WTC11 (cell line): ENCODE measurements around the gene CARD9. TPM values are rescaled to one million over a fixed set of nuclear protein-coding genes. Genes with fewer than 3 reads are reported as not detected.

Experiments used
- ATAC-seq: fragments of 200-7000 bp; cut with Tn5 transposase; 2 replicates; pipeline ENCODE4 v1.10.0; 2021; ENCODE audit warnings: mild to moderate bottlenecking, moderate library complexity
- CTCF ChIA-PET: fragments of 300-600 bp; sonication (Branson Sonifier 250); formaldehyde crosslinking; loops from one replicate; lab custom pipeline; 2021; ENCODE audit warnings: antibody characterized with exemption; lab: Charles Lee
- POLR2A ChIA-PET: fragments of 350-600 bp; sonication (Branson Sonifier 250); formaldehyde crosslinking; loops from one replicate; lab custom pipeline; 2021; ENCODE audit warnings: antibody characterized with exemption; lab: Charles Lee
- DNase-seq: peaks from one replicate; pipeline ENCODE4 v3.0.0; 2021; ENCODE audit warnings: low spot score
- H3K27ac Mint-ChIP-seq: 2 replicates; pipeline ENCODE4 v1.8.0; 2021; ENCODE audit warnings: mixed read lengths
- H3K27me3 Mint-ChIP-seq: 2 replicates; pipeline ENCODE4 v1.8.0; 2021; ENCODE audit warnings: low read depth, mild to moderate bottlenecking, moderate library complexity, mixed read lengths
- H3K36me3 Mint-ChIP-seq: 2 replicates; pipeline ENCODE4 v1.8.0; 2021; ENCODE audit warnings: mixed read lengths
- H3K4me1 Mint-ChIP-seq: 2 replicates; pipeline ENCODE4 v1.8.0; 2022; ENCODE audit warnings: mixed read lengths
- H3K4me3 Mint-ChIP-seq: 2 replicates; pipeline ENCODE4 v1.8.0; 2021; ENCODE audit warnings: mild to moderate bottlenecking, moderate library complexity, mixed read lengths
- H3K9me3 Mint-ChIP-seq: 2 replicates; pipeline ENCODE4 v1.8.0; 2021; ENCODE audit warnings: mixed read lengths
- CREM ChIP-seq: sonication (generic); formaldehyde crosslinking; IDR thresholded peaks from 2 replicates; pipeline ENCODE4 v1.8.1; 2022; ENCODE audit warnings: mild to moderate bottlenecking, missing genetic modification reagents, moderate library complexity
- ELF4 ChIP-seq: sonication (generic); formaldehyde crosslinking; IDR thresholded peaks from 2 replicates; pipeline ENCODE4 v1.8.1; 2022; ENCODE audit warnings: low read depth, mild to moderate bottlenecking, moderate library complexity, missing genetic modification reagents
- ESRRA ChIP-seq: sonication (generic); formaldehyde crosslinking; IDR thresholded peaks from 2 replicates; pipeline ENCODE4 v1.8.1; 2022; ENCODE audit warnings: mild to moderate bottlenecking, missing genetic modification reagents, borderline replicate concordance
- FOXJ3 ChIP-seq: sonication (generic); formaldehyde crosslinking; IDR thresholded peaks from 2 replicates; pipeline ENCODE4 v1.9.0; 2021; ENCODE audit warnings: missing genetic modification reagents, mild to moderate bottlenecking, borderline replicate concordance
- FOXP4 ChIP-seq: sonication (generic); formaldehyde crosslinking; IDR thresholded peaks from 2 replicates; pipeline ENCODE4 v1.8.0; 2022; ENCODE audit warnings: mild to moderate bottlenecking, missing genetic modification reagents
- KAT7 ChIP-seq: sonication (generic); formaldehyde crosslinking; IDR thresholded peaks from 2 replicates; pipeline ENCODE4 v1.8.1; 2023; ENCODE audit warnings: missing genetic modification reagents, mild to moderate bottlenecking, borderline replicate concordance
- MLX ChIP-seq: sonication (generic); formaldehyde crosslinking; IDR thresholded peaks from 2 replicates; pipeline ENCODE4 v1.8.1; 2023; ENCODE audit warnings: mild to moderate bottlenecking, missing genetic modification reagents, moderate library complexity
- OVOL2 ChIP-seq: fragments of 250-450 bp; sonication (Bioruptor Pico); IDR thresholded peaks from 2 replicates; pipeline ENCODE4 v1.9.0; 2021; ENCODE audit warnings: mild to moderate bottlenecking, borderline replicate concordance
- PRDM15 ChIP-seq: sonication (generic); formaldehyde crosslinking; IDR thresholded peaks from 2 replicates; pipeline ENCODE4 v1.8.0; 2022; ENCODE audit warnings: missing genetic modification reagents
- RELA ChIP-seq: sonication (generic); formaldehyde crosslinking; IDR thresholded peaks from 2 replicates; pipeline ENCODE4 v1.8.1; 2022; ENCODE audit warnings: missing genetic modification reagents, mild to moderate bottlenecking, borderline replicate concordance
- SP1 ChIP-seq: sonication (generic); formaldehyde crosslinking; conservative IDR thresholded peaks from 2 replicates; pipeline ENCODE4 v1.8.1; 2022; ENCODE audit warnings: missing genetic modification reagents
- TP53 ChIP-seq: sonication (generic); formaldehyde crosslinking; IDR thresholded peaks from 2 replicates; pipeline ENCODE4 v1.8.1; 2023; ENCODE audit warnings: mild to moderate bottlenecking, missing genetic modification reagents
- ZBTB21 ChIP-seq: sonication (generic); formaldehyde crosslinking; IDR thresholded peaks from 2 replicates; pipeline ENCODE4 v1.8.1; 2023; ENCODE audit warnings: mild to moderate bottlenecking, missing genetic modification reagents, borderline replicate concordance
- total RNA-seq: library from RNA; stranded (reverse); gene quantifications from 3 replicates; pipeline ENCODE4 v1.2.3, GENCODE V29; 2021
- TF ChIP-seq, protein P1 (sequence below): sonication (generic); formaldehyde crosslinking; IDR thresholded peaks from 2 replicates; pipeline ENCODE4 v1.8.1; 2023; ENCODE audit warnings: mild to moderate bottlenecking, missing genetic modification reagents
- TF ChIP-seq, protein P2 (sequence below): sonication (generic); formaldehyde crosslinking; IDR thresholded peaks from 2 replicates; pipeline ENCODE4 v1.8.0; 2022; ENCODE audit warnings: mild to moderate bottlenecking, missing genetic modification reagents
- TF ChIP-seq, protein P3 (sequence below): sonication (generic); formaldehyde crosslinking; IDR thresholded peaks from 2 replicates; pipeline ENCODE4 v1.8.0; 2022; ENCODE audit warnings: mild to moderate bottlenecking, missing genetic modification reagents

Gene CARD9
- total RNA-seq, 1 experiment from 2014 or later: 0.96 TPM

- Mint-ChIP-seq H3K27ac (peak overlapping the region; percentile 32; the same call in 1 of the 2 replicates), H3K9me3 (no peaks in the 10 kb centered on the region), H3K4me3 (no peak overlapping the region), H3K4me1 (no peaks in the 10 kb centered on the region), H3K27me3 (no peaks in the 10 kb centered on the region), H3K36me3 (no peaks in the 10 kb centered on the region)
- TF ChIP-seq MLX (no peak), SP1 (CRISPR knock-in tag) (no peak), CREM (CRISPR knock-in tag) (no peak), RELA (CRISPR knock-in tag) (no peak), OVOL2 (CRISPR knock-in tag) (no peak), PRDM15 (CRISPR knock-in tag) (peak; percentile 83), FOXJ3 (CRISPR knock-in tag) (no peak)
- TF ChIP-seq, protein P1, sequence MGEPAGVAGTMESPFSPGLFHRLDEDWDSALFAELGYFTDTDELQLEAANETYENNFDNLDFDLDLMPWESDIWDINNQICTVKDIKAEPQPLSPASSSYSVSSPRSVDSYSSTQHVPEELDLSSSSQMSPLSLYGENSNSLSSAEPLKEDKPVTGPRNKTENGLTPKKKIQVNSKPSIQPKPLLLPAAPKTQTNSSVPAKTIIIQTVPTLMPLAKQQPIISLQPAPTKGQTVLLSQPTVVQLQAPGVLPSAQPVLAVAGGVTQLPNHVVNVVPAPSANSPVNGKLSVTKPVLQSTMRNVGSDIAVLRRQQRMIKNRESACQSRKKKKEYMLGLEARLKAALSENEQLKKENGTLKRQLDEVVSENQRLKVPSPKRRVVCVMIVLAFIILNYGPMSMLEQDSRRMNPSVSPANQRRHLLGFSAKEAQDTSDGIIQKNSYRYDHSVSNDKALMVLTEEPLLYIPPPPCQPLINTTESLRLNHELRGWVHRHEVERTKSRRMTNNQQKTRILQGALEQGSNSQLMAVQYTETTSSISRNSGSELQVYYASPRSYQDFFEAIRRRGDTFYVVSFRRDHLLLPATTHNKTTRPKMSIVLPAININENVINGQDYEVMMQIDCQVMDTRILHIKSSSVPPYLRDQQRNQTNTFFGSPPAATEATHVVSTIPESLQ (CRISPR knock-in tag): no peak
- CTCF ChIA-PET: interaction anchor here (1.1 to 2.5 kb wide), 2 partner anchors 15 to 16 kb away, joined by 3 to 41 read pairs; partner anchors contain the start of gene DNLZ
- POLR2A ChIA-PET: no interaction called here
- no peak for ATAC-seq
- no peak for DNase-seq
These were observed 25.8 kb downstream of the CARD9 start for GRCh38 chr9:136347472-136348256.

DNA sequence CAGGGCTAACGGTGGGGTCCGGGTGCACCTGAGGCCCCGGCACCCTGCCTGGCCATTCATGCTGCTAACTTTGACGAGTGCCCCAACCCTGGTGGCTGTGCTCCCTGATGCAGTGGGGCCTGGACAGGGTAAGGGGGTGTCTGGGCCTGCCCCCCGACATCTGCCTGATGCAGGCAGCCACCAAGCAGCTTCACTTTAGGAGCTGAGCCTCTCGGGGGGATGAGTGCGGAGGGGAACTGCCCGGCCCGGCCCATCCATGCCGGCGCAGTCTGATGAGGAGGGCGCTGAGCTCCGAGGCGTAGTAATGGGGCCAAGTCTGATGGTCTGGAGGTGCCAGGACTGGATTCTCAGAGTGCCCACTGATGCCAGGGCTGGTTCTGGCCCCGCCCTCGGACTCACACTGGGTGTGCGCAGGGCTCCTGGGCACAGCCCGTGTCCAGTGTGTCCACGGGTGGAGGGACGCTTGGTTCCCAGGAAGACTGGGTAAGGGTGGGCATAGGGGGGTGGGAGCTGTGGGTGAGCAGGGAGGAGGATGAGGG, 26.5 kb downstream of the CARD9 start:
- POLR2A ChIA-PET: no interaction called here
- no peak overlapping the region for H3K4me3 Mint-ChIP-seq
- no peaks in the 10 kb centered on the region for H3K4me1 Mint-ChIP-seq
- no peak overlapping the region for H3K27ac Mint-ChIP-seq
- no peaks in the 10 kb centered on the region for H3K27me3 Mint-ChIP-seq
- no peak for DNase-seq
- no peak for TF ChIP-seq ELF4
- no peak for TF ChIP-seq TP53 (CRISPR knock-in tag)
- TF ChIP-seq ESRRA: no peak
- TF ChIP-seq SP1 (CRISPR knock-in tag): no peak
- TF ChIP-seq KAT7 (CRISPR knock-in tag): no peak
- no peak for TF ChIP-seq FOXP4 (CRISPR knock-in tag)
- no peak for TF ChIP-seq ZBTB21
- TF ChIP-seq, protein P2, sequence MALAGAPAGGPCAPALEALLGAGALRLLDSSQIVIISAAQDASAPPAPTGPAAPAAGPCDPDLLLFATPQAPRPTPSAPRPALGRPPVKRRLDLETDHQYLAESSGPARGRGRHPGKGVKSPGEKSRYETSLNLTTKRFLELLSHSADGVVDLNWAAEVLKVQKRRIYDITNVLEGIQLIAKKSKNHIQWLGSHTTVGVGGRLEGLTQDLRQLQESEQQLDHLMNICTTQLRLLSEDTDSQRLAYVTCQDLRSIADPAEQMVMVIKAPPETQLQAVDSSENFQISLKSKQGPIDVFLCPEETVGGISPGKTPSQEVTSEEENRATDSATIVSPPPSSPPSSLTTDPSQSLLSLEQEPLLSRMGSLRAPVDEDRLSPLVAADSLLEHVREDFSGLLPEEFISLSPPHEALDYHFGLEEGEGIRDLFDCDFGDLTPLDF: no peak
- TF ChIP-seq, protein P3, sequence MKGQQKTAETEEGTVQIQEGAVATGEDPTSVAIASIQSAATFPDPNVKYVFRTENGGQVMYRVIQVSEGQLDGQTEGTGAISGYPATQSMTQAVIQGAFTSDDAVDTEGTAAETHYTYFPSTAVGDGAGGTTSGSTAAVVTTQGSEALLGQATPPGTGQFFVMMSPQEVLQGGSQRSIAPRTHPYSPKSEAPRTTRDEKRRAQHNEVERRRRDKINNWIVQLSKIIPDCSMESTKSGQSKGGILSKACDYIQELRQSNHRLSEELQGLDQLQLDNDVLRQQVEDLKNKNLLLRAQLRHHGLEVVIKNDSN (CRISPR knock-in tag): no peak
- no peaks in the 10 kb centered on the region for H3K9me3 Mint-ChIP-seq
- no peaks in the 10 kb centered on the region for H3K36me3 Mint-ChIP-seq
- CTCF ChIA-PET: interaction anchor here (2.5 kb wide), 1 partner anchor 17 kb away, joined by 41 read pairs; the partner anchor contains the start of gene DNLZ
- no peak for ATAC-seq
